ENCODE data around the gene EXOSC2.

EXOSC2 gene, protein sequence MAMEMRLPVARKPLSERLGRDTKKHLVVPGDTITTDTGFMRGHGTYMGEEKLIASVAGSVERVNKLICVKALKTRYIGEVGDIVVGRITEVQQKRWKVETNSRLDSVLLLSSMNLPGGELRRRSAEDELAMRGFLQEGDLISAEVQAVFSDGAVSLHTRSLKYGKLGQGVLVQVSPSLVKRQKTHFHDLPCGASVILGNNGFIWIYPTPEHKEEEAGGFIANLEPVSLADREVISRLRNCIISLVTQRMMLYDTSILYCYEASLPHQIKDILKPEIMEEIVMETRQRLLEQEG

GRCh38 chr9:130693426-130694191 lies at the start of gene EXOSC2:
Gene EXOSC2, plus strand, starts transcription at chr9:130693780. Its CDS starts 12 bp downstream, at chr9:130693792.
- DNase-seq = peak; percentile 99

DNA sequence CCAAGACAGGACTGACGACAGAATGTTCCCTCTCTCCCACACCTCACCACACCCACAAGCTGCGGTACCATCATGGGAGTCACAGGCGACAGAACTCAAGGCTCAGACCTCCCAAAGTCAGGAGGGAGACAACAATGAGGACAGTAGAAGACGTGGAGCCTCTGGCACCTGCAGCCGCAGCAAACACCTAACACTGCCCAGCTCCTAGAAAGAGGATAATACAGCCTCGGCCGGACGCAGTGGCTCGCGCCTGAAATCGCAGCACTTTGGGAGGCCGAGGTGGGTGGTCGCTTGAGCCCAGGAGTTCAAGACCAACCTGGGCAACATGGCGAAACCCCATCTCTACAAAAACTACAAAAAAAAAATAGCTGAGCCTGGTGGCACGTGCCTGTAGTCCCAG lies 42.4 kb upstream of the EXOSC2 start:
- DNase-seq = no peak

DNA sequence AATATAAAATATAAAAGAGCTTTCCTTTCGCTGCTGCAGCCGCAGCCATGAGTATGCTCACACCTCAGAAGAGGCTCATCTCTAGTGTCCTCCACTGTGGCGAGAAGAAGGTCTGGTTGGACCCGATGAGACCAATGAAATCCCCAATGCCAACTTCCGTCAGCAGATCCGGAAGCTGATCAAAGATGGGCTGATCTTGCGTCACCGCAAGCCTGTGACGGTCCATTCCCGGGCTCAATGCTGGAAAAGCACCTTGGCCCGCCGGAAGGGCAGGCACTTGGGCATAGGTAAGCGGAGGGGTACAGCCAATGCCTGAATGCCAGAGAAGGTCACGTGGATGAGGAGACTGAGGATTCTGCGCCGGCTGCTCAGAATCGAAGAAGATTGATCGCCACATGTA lies 41.8 kb upstream of the EXOSC2 start:
- no peak for DNase-seq

- DNase-seq = no peak
Observed at GRCh38 chr9:130654879-130655278, 38.7 kb upstream of the EXOSC2 start.

DNA sequence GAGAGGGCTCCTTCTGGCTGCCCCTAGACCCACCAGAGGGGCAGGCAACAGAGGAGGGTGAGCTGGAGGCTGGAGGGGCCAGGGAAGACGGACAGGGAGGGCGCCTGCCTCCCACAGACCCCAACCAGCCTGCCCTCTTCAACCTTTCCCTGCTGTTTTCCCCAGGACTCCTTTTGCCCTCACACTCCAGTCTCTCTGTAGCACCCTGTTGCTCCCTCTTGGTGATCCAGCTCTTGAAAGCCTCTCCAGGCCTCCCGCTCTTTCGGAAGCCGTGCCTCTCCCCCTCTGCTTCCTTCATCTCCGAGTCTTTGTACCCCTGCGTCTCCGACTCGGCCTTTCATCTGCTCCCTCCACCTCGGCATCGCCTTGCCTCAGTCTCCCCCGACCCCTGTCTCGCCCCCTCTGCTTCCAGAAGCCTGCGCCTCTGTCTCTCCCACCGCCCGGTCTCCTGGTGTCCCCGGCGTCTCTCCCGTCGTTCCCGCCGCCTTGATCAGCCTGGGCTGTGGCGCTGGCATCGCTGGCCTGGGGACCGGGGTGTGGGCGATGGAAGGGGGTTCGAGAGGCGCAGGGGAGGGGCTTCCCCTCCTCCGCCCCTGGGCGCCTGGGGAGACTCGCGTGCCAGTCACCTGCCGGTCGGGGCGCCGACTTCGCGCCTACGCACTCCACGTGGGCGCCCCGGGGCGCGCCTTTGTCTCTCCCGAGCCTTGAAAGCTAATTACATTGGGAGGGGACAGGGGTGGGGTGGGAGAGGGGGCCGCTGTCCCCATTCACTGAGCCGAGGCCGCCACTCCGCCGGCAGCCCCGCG lies 34.5 kb upstream of the EXOSC2 start:
- no peak for DNase-seq

DNA sequence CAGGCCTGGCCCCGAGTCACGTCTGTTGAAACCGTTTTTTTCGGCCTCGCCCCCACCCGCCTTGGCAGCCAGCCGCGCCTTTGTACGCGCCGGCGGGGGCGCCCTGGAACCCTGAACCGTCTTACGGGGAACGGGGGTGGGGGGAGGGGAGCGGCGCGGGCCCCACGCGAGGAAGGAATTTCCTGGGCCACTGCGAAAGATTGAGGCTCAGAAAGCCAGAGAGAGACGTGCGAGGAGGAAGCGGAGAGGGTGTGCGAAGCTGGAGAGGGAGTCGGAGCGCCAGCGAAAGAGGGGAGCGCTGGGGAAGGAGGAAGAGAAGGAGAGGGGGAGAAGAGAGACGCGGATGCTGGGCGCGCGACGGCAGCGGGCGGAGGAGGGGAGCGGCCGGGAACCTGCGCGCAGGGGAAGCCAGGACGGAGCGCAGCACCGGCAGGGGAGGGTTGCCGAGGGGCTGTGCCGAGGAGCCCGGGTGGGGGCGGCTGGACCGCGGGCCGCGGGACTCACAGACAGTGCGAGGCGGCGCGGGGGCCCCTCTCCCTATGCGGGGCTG lies 33.8 kb upstream of the EXOSC2 start:
- DNase-seq = no peak

DNA sequence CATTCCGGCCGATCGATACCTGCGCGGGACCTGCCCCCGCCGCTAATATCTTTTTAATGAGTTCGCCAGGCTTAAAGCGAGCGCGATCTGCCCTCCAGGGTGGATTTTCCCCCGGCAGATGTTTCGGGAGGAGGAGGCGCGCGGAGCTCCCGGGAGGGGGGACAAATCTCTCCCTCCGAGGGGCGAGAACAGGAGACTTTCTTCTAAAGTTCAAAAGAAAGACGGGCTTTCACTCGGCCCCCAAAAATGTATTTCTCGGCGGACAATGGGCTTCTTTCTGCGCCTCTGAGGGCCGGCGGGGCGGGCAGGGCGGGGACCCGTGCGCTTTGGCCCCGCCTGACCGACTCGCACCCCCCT lies 33.3 kb upstream of the EXOSC2 start:
- no peak for DNase-seq

GRCh38 chr9:130660683-130661450 lies 32.7 kb upstream of the EXOSC2 start:
- no peak for DNase-seq

DNA sequence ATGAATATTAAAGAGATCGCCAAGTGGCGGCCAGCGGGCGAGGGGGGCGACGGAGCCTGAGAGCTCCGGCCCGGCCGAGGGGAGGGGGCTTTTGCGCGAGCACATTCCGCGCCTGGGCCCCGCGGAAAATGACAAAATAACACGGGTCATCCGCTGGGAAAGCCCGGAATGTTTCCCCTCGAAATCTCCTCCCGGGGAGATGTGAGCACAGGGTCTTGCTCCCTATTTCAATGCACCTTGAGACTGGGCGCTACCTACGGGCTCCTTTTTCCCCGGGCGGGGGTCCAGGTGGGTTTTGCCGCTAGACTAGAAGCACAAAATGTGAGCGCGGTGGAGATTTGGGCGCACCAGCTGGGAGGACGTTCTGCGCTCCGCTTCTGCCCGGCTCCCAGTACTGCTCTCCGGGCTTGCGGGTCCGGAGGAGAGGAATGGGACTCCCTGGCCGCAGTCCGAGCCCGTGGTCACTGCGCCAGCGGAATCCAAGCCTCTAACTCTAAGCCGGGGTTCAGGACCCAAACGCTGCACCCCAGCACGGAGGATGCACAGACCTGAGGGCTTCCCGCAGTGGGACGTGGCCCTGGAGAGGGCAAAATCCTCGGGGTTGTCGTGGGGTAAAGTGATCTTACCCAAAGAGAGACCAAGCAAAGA lies 32.0 kb upstream of the EXOSC2 start:
- no peak for DNase-seq

GRCh38 chr9:130662099-130662969 lies 31.2 kb upstream of the EXOSC2 start:
- no peak for DNase-seq

DNA sequence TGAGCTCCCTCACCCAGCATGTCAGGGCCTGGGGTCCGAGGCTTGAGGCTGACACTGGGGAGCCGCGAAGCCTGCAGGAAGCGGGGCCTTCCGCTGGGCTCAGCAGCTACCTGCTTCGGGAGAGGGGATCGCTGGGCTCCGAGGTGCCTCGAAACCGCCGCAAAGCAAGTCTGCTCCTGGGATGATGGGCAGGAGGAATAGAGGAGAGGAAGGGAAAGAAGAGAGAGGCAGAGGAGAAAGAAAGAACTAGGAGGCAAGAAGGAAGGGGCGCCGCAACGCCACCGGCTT lies 30.7 kb upstream of the EXOSC2 start:
- no peak for DNase-seq

- peak; percentile 49 for DNase-seq
Observed at GRCh38 chr9:130663258-130663976, 30.2 kb upstream of the EXOSC2 start.

DNA sequence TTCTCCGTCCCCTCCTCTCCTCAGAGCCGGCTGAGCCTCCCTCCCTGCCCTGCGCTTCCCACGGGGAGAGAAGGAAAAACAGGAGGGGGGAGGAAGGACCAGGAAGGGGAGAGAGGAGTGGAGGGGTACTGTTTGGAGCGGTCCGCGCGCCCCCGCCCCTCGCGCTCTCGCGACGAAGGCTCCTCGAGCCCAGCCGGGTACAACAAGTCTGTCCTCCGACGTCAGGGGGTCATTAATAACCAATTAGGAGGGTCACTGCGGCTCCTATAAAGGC lies 29.7 kb upstream of the EXOSC2 start:
- no peak for DNase-seq

DNA sequence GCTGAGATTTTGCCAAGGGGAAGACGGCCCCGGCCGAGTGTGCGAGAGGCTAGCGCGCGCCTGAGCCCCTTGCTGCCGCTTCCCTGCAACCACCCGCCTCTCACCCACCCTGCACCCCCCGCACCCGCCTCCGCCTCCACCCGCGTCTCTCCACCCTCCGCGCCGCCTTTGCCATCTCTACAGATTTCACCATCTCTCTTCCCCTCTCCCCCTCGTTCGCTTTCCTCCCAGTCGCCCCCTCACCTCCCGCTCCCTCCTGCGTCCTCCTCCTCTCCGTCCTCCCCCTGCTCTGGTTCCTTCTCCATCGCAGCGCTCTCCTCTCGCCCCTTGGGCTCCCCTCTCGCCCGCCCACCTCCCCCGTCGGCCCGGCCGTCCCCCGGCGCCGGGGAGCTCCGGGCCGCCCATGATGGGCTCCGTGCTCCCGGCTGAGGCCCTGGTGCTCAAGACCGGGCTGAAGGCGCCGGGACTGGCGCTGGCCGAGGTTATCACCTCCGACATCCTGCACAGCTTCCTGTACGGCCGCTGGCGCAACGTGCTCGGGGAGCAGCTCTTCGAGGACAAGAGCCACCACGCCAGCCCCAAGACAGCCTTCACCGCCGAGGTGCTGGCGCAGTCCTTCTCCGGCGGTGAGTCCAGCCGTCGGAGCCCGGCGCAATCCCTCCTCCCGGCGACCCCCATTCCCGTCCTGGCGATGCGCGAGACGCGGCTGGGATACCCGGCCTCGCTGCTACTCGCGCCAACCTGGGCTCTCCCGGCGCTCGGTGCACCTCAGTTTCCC lies 29.1 kb upstream of the EXOSC2 start, which contains the start of gene PRDM12:
Gene PRDM12, plus strand, starts transcription at position 344 of the 778 bp plus-strand sequence. Its CDS starts 60 bp downstream, at position 404.
- DNase-seq = peak; percentile 40

DNA sequence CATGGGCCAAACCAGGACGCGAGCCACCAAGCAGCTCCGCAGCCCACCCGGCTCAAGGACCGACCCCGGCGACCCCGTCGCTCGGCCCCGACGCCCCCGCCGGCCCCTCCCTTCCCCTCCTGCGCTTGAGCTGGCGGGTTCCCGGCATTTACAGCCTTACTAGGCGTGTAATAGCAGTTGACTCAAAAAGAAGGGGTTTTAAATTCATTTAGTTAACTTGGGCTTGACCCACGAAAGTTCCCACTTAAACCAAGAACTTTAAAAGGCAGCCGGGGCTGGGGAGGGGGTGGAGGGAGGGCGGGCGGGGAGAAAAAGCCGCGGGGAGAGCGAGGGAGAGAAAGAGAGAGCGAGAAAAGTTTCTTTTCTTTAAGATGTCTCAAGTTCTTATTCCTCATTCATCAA lies 28.6 kb upstream of the EXOSC2 start:
- DNase-seq = no peak

DNA sequence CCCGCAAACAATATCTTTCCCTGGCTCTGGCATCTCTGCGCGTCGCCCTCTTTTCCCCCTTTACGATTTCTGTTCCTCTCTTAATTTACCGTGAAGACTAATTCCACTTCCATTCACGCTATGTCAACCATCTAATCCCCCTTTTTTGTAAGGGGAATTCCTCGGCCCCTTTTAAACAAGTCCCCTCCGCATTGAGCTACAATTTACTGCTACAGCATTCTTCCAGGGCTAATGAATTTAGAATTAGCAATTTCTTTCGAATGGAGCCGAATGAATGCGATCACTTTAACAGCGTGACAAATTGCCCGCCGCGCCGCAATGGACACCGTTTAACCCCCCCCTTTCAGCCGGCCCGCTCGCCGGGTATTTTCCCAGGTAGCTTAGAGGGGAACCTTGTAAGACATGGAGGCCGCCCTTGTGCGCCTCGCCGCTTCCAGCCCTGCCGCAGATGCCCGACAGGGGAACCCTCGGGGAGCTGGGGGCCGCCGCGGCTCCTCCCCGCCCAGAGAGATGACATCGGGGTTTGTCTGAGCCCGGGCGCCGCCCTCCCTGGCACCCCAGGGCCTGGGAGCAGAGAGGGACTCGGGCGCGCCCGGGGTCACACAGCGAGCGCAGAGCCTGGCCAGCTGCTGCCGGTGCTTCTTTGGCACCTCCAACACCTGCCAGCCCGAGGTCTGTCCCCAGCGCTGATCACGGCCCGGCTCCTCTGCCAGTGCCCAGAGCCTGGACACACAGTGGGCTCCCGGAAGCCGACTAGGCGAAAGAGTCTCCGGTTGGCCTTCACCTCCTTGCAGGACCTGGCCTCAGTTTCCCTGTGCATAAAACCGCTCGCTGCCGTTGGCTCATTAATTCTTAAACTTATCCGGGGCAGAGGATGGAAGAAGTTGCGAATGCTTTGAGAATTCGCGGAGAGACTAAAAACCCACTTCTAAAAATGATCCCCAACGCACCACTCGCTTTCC lies 27.9 kb upstream of the EXOSC2 start:
- peak; percentile 37 for DNase-seq

DNA sequence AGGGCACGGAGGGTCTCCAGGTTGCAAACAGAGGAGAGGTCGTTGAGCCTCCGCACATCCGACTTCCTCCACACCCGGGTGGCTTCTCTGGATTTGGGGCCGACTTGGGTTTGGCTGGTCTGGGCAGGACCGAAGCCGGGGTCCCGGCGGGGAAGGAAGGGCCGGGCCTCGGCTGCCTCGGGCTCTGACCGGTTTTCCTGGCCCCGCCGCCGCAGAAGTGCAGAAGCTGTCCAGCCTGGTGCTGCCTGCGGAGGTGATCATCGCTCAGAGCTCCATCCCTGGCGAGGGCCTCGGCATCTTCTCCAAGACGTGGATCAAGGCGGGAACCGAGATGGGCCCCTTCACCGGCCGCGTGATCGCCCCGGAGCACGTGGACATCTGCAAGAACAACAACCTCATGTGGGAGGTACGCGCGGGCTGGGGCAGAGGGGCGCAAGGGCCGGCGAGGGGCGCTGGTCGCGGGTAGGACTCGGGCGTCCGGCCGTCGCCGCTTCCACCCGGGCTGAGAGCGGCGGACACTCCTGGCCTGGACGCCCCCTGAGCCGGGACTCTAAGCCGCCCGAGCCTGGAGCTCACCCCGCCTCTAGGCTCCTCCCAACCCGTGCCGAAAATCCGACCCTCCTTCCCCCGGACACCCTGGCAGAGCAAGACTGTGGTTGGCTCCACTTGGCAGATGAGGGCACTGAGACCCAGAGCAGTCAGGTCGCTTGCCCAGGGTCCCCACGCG lies 27.0 kb upstream of the EXOSC2 start:
- DNase-seq = no peak

- DNase-seq = no peak
Observed at GRCh38 chr9:130667120-130667435, 26.5 kb upstream of the EXOSC2 start.
